ENCODE data around the gene CITED4. TPM values are rescaled to one million over a fixed set of nuclear protein-coding genes. Genes with fewer than 3 reads are reported as not detected.

Gene CITED4
- total and polyA plus RNA-seq, 2 donors (not counting 3 experiments of a cell fraction or from before 2014, with no cell fraction given): 3.8 to 11.3 TPM

- intact Hi-C loops (cut with micrococcal nuclease) (loop anchor here (2.0 kb wide), 2 partner anchors 66 to 228 kb away; no protein-coding TSS in a partner anchor), dilution Hi-C loops (cut with MboI; ENCODE audit: extremely low pct_ligation_motif_present, low sequenced_read_pairs) (no loop called here)
- H3K9me1 ChIP-seq (replicated peaks; ENCODE audit: control insufficient read depth, extremely low read depth, insufficient read depth, low read length): no peaks in the 10 kb centered on the region
- H3K4me1 ChIP-seq (ENCODE audit: control insufficient read depth, extremely low read depth, insufficient read depth, low read length): peaks cover 10% of the 10 kb centered on the region
- FAIRE-seq (peak; percentile 60), DNase-seq (ENCODE audit: low read depth, low spot score) (peak; percentile 22)
- no peak overlapping the region for H3K4me3 ChIP-seq (replicated peaks in 1 of 3; ENCODE audit: insufficient read depth in 1 of 3, low read depth in 1 of 3, low read length in 3 of 3)
- ChIA-PET CTCF (interaction anchor here (0.8 to 2.4 kb wide), 4 partner anchors 66 to 112 kb away, joined by 4 to 13 read pairs (median 7); no protein-coding TSS in a partner anchor), POLR2A (no interaction called here)
- H3K9me3 ChIP-seq (replicated peaks; ENCODE audit: control insufficient read depth, insufficient read depth, low read length): peaks cover 2% of the 10 kb centered on the region
- H4K20me1 ChIP-seq (replicated peaks; ENCODE audit: control insufficient read depth, extremely low read depth, insufficient read depth, low read length): no peaks in the 10 kb centered on the region
- no TSS peak for BruUV-seq (replicated peaks)
- no peaks in the 10 kb centered on the region for H3K36me3 ChIP-seq (ENCODE audit: control insufficient read depth in 2 of 2, extremely low read depth in 1 of 2, insufficient read depth in 2 of 2, low read length in 2 of 2)
- TF ChIP-seq JUN (IDR thresholded peaks at IDR 0.05; ENCODE audit: borderline replicate concordance, insufficient read depth, insufficient read length, low read depth): no peak
- no peak for TF ChIP-seq MYC (IDR thresholded peaks at IDR 0.05; ENCODE audit: low read depth, low read length)
- peak in 1 of 2 donors; percentile 1 for TF ChIP-seq CTCF (IDR thresholded peaks at IDR 0.05; ENCODE audit: extremely low read depth in 1 of 2, insufficient read depth in 1 of 2, low read depth in 1 of 2, low read length in 2 of 2)
- H3K27ac ChIP-seq (ENCODE audit: insufficient read depth, low read depth, low read length): no peak overlapping the region
- no peak overlapping the region for H2AFZ ChIP-seq (ENCODE audit: low read depth, low read length)
- no peaks in the 10 kb centered on the region for H3K79me2 ChIP-seq (ENCODE audit: control insufficient read depth, insufficient read depth, low read length)
- peak overlapping the region; percentile 16 for H3K4me2 ChIP-seq (ENCODE audit: insufficient read depth, low read length)
- H3K27me3 ChIP-seq (ENCODE audit: control insufficient read depth in 2 of 2, insufficient read depth in 2 of 2, low read length in 2 of 2): peaks cover 24 to 29% of the 10 kb centered on the region in 2 experiments
- no peak overlapping the region for H3K9ac ChIP-seq (replicated peaks; ENCODE audit: extremely low read depth, insufficient read depth, low read length)
These were observed 21.4 kb downstream of the CITED4 start for GRCh38 chr1:40840526-40841323.

GRCh38 chr1:40839943-40840335, 22.2 kb downstream of the CITED4 start:
- TF ChIP-seq FOS (IDR thresholded peaks at IDR 0.05; ENCODE audit: borderline replicate concordance, insufficient read depth, low read length): no peak
- no peak for TF ChIP-seq MYC (IDR thresholded peaks at IDR 0.05; ENCODE audit: low read depth, low read length)
- no peak for TF ChIP-seq POLR2A (IDR thresholded peaks at IDR 0.05; ENCODE audit: low read depth, low read length)
- TF ChIP-seq MAX (IDR thresholded peaks at IDR 0.05; ENCODE audit: insufficient read depth, insufficient read length): no peak
- TF ChIP-seq CTCF (IDR thresholded peaks at IDR 0.05; ENCODE audit: extremely low read depth in 1 of 2, insufficient read depth in 1 of 2, low read depth in 1 of 2, low read length in 2 of 2): no peak
- peaks cover 21 to 32% of the 10 kb centered on the region in 2 experiments for H3K27me3 ChIP-seq (ENCODE audit: control insufficient read depth in 2 of 2, insufficient read depth in 2 of 2, low read length in 2 of 2)
- no peaks in the 10 kb centered on the region for H3K9me1 ChIP-seq (replicated peaks; ENCODE audit: control insufficient read depth, extremely low read depth, insufficient read depth, low read length)
- peaks cover 2% of the 10 kb centered on the region for H3K9me3 ChIP-seq (replicated peaks; ENCODE audit: control insufficient read depth, insufficient read depth, low read length)
- H3K9ac ChIP-seq (replicated peaks; ENCODE audit: extremely low read depth, insufficient read depth, low read length): no peak overlapping the region
- no TSS peak for BruUV-seq (replicated peaks)
- no peak overlapping the region for H3K4me3 ChIP-seq (replicated peaks in 1 of 3; ENCODE audit: insufficient read depth in 1 of 3, low read depth in 1 of 3, low read length in 3 of 3)
- H3K79me2 ChIP-seq (ENCODE audit: control insufficient read depth, insufficient read depth, low read length): no peaks in the 10 kb centered on the region
- no peak overlapping the region for H3K27ac ChIP-seq (ENCODE audit: insufficient read depth, low read depth, low read length)
- dilution Hi-C loops (cut with MboI; ENCODE audit: extremely low pct_ligation_motif_present, low sequenced_read_pairs) (no loop called here), intact Hi-C loops (cut with micrococcal nuclease) (loop anchor here (2.0 kb wide), 2 partner anchors 65 to 227 kb away; no protein-coding TSS in a partner anchor)
- H3K36me3 ChIP-seq (ENCODE audit: control insufficient read depth in 2 of 2, extremely low read depth in 1 of 2, insufficient read depth in 2 of 2, low read length in 2 of 2): no peaks in the 10 kb centered on the region
- H2AFZ ChIP-seq (ENCODE audit: low read depth, low read length): no peak overlapping the region
- no peak for FAIRE-seq
- CTCF ChIA-PET: no interaction called here
- H3K4me1 ChIP-seq (ENCODE audit: control insufficient read depth, extremely low read depth, insufficient read depth, low read length): peaks cover 10% of the 10 kb centered on the region
- no peak for DNase-seq (ENCODE audit: low read depth, low spot score)
- no peaks in the 10 kb centered on the region for H4K20me1 ChIP-seq (replicated peaks; ENCODE audit: control insufficient read depth, extremely low read depth, insufficient read depth, low read length)
- POLR2A ChIA-PET: no interaction called here
- no peak overlapping the region for H3K4me2 ChIP-seq (ENCODE audit: insufficient read depth, low read length)
